Mesenchymal stem cell (in vitro differentiated cells and primary cell): Measurements from ENCODE around the gene OR13C4.

Experiments
- DNase-seq: peaks from one replicate; pipeline ENCODE4 v3.0.0-alpha.2; 2013
- H2AFZ ChIP-seq: one replicate; pipeline ENCODE4 v1.6.1; 2013; ENCODE audit warnings: low read depth, mild to moderate bottlenecking, control low read depth, inconsistent platforms, low read length, moderate library complexity
- H2AK5ac ChIP-seq: 2 replicates; pipeline ENCODE4 v1.6.1; 2013; ENCODE audit warnings: low read length, moderate library complexity, mild to moderate bottlenecking, inconsistent platforms; ENCODE audit not compliant: severe bottlenecking
- H2BK120ac ChIP-seq: one replicate; pipeline ENCODE4 v1.6.1; 2013; ENCODE audit warnings: low read depth, mild to moderate bottlenecking, inconsistent platforms, low read length, moderate library complexity
- H2BK12ac ChIP-seq, 2 experiments: one replicate each; pipeline ENCODE4 v1.6.1; 2013; ENCODE audit warnings: inconsistent platforms in 2 of 2, low read length in 2 of 2, mild to moderate bottlenecking in 2 of 2, moderate library complexity in 2 of 2, control low read depth in 1 of 2
- H2BK15ac ChIP-seq: one replicate; pipeline ENCODE4 v1.6.1; 2013; ENCODE audit warnings: mild to moderate bottlenecking, low read depth, inconsistent platforms; ENCODE audit not compliant: poor library complexity, severe bottlenecking
- H2BK5ac ChIP-seq: 2 replicates; pipeline ENCODE4 v1.6.1; 2013; ENCODE audit warnings: low read depth, mild to moderate bottlenecking, low read length, control low read depth, inconsistent platforms; ENCODE audit not compliant: poor library complexity, severe bottlenecking
- H3K14ac ChIP-seq, 2 experiments: one replicate each; pipeline ENCODE4 v1.6.1; 2013; ENCODE audit warnings: inconsistent platforms in 2 of 2, low read length in 2 of 2, control low read depth in 1 of 2, mild to moderate bottlenecking in 1 of 2, moderate library complexity in 1 of 2
- H3K18ac ChIP-seq, 2 experiments: one replicate each; pipeline ENCODE4 v1.6.1; 2013; ENCODE audit warnings: inconsistent platforms in 2 of 2, low read length in 2 of 2, control low read depth in 1 of 2, low read depth in 1 of 2, mild to moderate bottlenecking in 1 of 2
- H3K23ac ChIP-seq, 2 experiments: one replicate each; pipeline ENCODE4 v1.6.1; 2013; ENCODE audit warnings: inconsistent platforms in 2 of 2, low read length in 2 of 2, mild to moderate bottlenecking in 2 of 2, moderate library complexity in 2 of 2, control low read depth in 1 of 2
- H3K27ac ChIP-seq: 2 replicates; pipeline ENCODE4 v1.5.1; 2013; ENCODE audit warnings: mild to moderate bottlenecking, moderate library complexity, low read length, control low read depth, inconsistent platforms; ENCODE audit not compliant: poor library complexity, severe bottlenecking
- H3K27me3 ChIP-seq, 2 experiments: 2 replicates each; pipeline versions ENCODE4 v1.6.1 to v1.7.0; 2013; ENCODE audit warnings: low read length in 2 of 2, mild to moderate bottlenecking in 2 of 2, moderate library complexity in 2 of 2, control low read depth in 1 of 2, inconsistent platforms in 1 of 2; ENCODE audit not compliant: control insufficient read depth in 1 of 2, insufficient read depth in 1 of 2
- H3K36me3 ChIP-seq, 2 experiments: 2 replicates each; pipeline versions ENCODE4 v1.6.1 to v1.7.0; 2013; ENCODE audit warnings: low read length in 2 of 2, control low read depth in 1 of 2, inconsistent platforms in 1 of 2, low read depth in 1 of 2, mild to moderate bottlenecking in 1 of 2; ENCODE audit not compliant: insufficient read depth in 2 of 2, control insufficient read depth in 1 of 2
- H3K4ac ChIP-seq, 2 experiments: one replicate each; pipeline ENCODE4 v1.6.1; 2013; ENCODE audit warnings: inconsistent platforms in 2 of 2, low read length in 2 of 2, mild to moderate bottlenecking in 2 of 2, moderate library complexity in 2 of 2, control low read depth in 1 of 2, low read depth in 1 of 2
- H3K4me1 ChIP-seq: 2 replicates; pipeline ENCODE4 v1.6.1; 2013; ENCODE audit warnings: low read depth, low read length, control low read depth; ENCODE audit not compliant: control insufficient read depth, insufficient read depth
- H3K4me2 ChIP-seq: 2 replicates; pipeline ENCODE4 v1.6.1; 2013; ENCODE audit warnings: low read length, mild to moderate bottlenecking, inconsistent platforms; ENCODE audit not compliant: poor library complexity, severe bottlenecking
- H3K4me3 ChIP-seq, 2 experiments: 2 replicates each; pipeline versions ENCODE4 v1.5.1 to v1.7.0; 2013; ENCODE audit warnings: low read length in 2 of 2, mild to moderate bottlenecking in 2 of 2, control low read depth in 1 of 2, low read depth in 1 of 2; ENCODE audit not compliant: insufficient read depth in 1 of 2
- H3K79me1 ChIP-seq: replicated peaks from 2 replicates; pipeline ENCODE4 v1.6.1; 2013; ENCODE audit warnings: mild to moderate bottlenecking, control low read depth, low read length, inconsistent platforms; ENCODE audit not compliant: poor library complexity, severe bottlenecking
- H3K9ac ChIP-seq: 2 replicates; pipeline ENCODE4 v1.7.0; 2013; ENCODE audit warnings: mild to moderate bottlenecking, low read length, moderate library complexity
- H3K9me3 ChIP-seq: 2 replicates; pipeline ENCODE4 v1.7.0; 2013; ENCODE audit warnings: mild to moderate bottlenecking, low read length; ENCODE audit not compliant: control insufficient read depth
- H4K8ac ChIP-seq: one replicate; pipeline ENCODE4 v1.6.1; 2013; ENCODE audit warnings: inconsistent platforms, mild to moderate bottlenecking, low read length, moderate library complexity
- H4K91ac ChIP-seq: one replicate; pipeline ENCODE4 v1.6.1; 2013; ENCODE audit warnings: mild to moderate bottlenecking, low read length, inconsistent platforms
- WGBS: methylation state at CpG from one replicate; pipeline ENCODE4 v1.1.7; 2013; ENCODE audit warnings: mixed read lengths; 5-methylcytosine and 5-hydroxymethylcytosine counted together

OR13C4 gene

DNA sequence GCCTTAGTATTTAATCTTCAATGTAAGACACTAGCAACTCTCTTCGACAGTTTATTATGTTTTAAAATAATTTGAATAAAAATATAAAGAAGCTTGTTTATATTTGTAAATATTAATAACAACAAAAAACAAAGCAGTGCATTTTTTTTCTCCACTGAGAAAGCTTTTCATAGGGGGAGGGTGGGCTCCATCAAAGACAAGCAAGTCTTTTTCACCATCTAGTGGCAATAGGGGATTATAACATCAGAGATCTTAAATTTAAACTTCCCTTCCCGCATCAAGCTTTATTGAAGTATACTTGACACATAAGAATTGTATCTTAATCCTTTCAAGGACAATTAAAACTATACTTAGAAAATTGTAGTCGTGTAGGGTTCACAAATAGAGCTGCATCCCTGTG lies 32.2 kb downstream of the OR13C4 start:
- no peak overlapping the region for H3K4me2 ChIP-seq
- H3K4me1 ChIP-seq = no peaks in the 10 kb centered on the region
- H3K23ac ChIP-seq = no peak overlapping the region
- no peaks in the 10 kb centered on the region for H3K36me3 ChIP-seq
- H3K79me1 ChIP-seq = no peaks in the 10 kb centered on the region
- no peak overlapping the region for H2BK5ac ChIP-seq
- no peak overlapping the region for H3K14ac ChIP-seq
- no peak overlapping the region for H2BK15ac ChIP-seq
- H3K18ac ChIP-seq = no peak overlapping the region
- no peak for DNase-seq
- no peak overlapping the region for H4K91ac ChIP-seq
- H3K4ac ChIP-seq = no peak overlapping the region
- H3K4me3 ChIP-seq = no peak overlapping the region
- no peak overlapping the region for H2BK12ac ChIP-seq
- no peak overlapping the region for H3K27ac ChIP-seq
- H2AK5ac ChIP-seq = no peak overlapping the region
- no peaks in the 10 kb centered on the region for H3K27me3 ChIP-seq
- H2AFZ ChIP-seq = no peak overlapping the region
- no peak overlapping the region for H3K9ac ChIP-seq
- H4K8ac ChIP-seq = no peak overlapping the region
- H2BK120ac ChIP-seq = no peak overlapping the region
- no peaks in the 10 kb centered on the region for H3K9me3 ChIP-seq
- WGBS = 17% methylated on average over 1 of the region's 3 CpGs

GRCh38 chr9:104485014-104485413 lies 42.0 kb downstream of the OR13C4 start:
- Histone ChIP-seq H3K79me1 (no peaks in the 10 kb centered on the region), H3K27me3 (no peaks in the 10 kb centered on the region), H4K8ac (no peak overlapping the region), H3K4me3 (no peak overlapping the region), H3K4ac (no peak overlapping the region), H3K36me3 (no peaks in the 10 kb centered on the region), H3K4me2 (no peak overlapping the region), H2BK120ac (no peak overlapping the region), H2AFZ (no peak overlapping the region), H3K4me1 (no peaks in the 10 kb centered on the region), H2AK5ac (no peak overlapping the region), H2BK5ac (no peak overlapping the region), H2BK15ac (no peak overlapping the region), H2BK12ac (no peak overlapping the region), H3K23ac (no peak overlapping the region), H3K9ac (no peak overlapping the region), H3K14ac (no peak overlapping the region), H3K27ac (no peak overlapping the region), H3K18ac (no peak overlapping the region), H3K9me3 (no peaks in the 10 kb centered on the region), H4K91ac (no peak overlapping the region)
- 77% methylated on average over 2 of the region's 2 CpGs for WGBS
- no peak for DNase-seq

- WGBS = 70% methylated on average over 3 of the region's 5 CpGs
- Histone ChIP-seq H4K91ac (no peak overlapping the region), H3K27ac (no peak overlapping the region), H3K4me2 (no peak overlapping the region), H3K4me1 (no peaks in the 10 kb centered on the region), H2AFZ (no peak overlapping the region), H3K27me3 (no peaks in the 10 kb centered on the region), H3K18ac (no peak overlapping the region), H4K8ac (no peak overlapping the region), H3K14ac (no peak overlapping the region), H3K4me3 (no peak overlapping the region), H3K9me3 (no peaks in the 10 kb centered on the region), H3K9ac (no peak overlapping the region), H2BK120ac (no peak overlapping the region), H3K23ac (no peak overlapping the region), H3K36me3 (no peaks in the 10 kb centered on the region), H3K4ac (no peak overlapping the region), H2BK5ac (no peak overlapping the region), H2BK12ac (no peak overlapping the region), H2AK5ac (no peak overlapping the region), H2BK15ac (no peak overlapping the region), H3K79me1 (no peaks in the 10 kb centered on the region)
- DNase-seq = no peak
Measured at GRCh38 chr9:104482921-104483570, 44.0 kb downstream of the OR13C4 start.
